ENCODE data around the gene ERN2.
"Not testable (repeated sequence)": the region's sequence is repeated elsewhere in the genome, so short reads cannot be mapped to it uniquely, and the experiment has no call there.

ERN2 gene

GRCh38 chr16:23722613-23723240, 9.7 kb upstream of the ERN2 start:
- not testable (repeated sequence) for DNase-seq (ENCODE audit: low spot score)

- no peak for DNase-seq (ENCODE audit: low spot score)
Observed at GRCh38 chr16:23716484-23716883, 3.5 kb upstream of the ERN2 start.

DNA sequence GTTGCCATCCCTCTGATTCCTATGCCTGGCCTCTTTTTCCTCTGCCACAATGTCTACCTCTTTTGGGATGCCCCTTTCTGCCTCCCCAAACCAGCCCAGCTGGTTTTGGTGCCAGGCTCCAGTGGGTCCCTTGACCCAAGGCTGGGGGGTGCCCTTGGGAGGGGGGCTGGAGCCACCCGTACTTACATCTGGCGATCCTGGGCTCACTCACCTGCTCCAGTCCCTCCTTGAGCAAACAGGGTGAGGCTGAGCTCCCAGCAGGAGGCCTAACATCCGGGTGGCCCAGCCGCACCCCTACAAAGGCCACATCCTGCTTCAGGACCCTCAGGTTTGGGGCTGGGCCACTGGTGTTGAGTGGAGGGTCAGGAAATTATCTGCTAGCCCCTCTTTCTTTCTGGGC, 1.2 kb downstream of the ERN2 start:
- peak; percentile 50 for DNase-seq (ENCODE audit: low spot score)

DNA sequence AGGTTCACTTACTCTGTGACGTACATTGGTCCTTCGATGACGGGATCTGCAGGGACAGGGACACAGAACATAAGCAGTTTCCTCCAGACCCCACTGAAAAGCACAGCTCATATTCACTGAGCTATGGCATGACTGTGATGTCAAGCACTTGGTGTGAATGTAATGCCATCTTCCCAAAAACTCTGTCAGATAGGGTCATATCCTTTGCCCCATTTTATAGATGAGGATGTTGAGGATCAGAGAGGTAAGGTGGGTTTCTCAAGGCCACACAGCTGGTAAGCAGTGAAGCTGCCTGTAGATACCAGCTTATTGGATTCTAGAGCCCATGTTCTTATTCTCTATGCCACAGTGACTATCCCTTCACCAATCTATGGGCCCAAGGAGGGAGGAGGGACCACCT, 2.5 kb downstream of the ERN2 start:
- no peak for DNase-seq (ENCODE audit: low spot score)

DNA sequence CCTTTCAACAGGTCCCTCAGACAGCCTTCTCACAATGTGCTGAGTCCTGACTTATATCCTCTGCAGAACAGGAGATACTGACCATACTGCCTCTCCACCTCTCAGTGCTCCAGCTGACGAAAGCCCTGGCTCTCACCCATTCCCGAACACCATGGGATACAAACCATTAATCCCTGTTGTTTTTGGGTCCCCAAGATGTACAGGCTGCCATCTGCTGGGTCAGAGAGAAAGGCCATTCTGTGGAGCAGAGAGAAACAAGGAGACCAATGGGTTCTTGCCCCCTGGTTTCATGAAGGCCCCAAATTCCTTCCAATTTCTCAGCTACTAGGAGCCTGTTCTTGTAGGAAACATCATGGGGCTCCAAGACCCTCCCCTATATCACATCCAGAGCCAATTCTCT, 3.0 kb downstream of the ERN2 start:
- no peak for DNase-seq (ENCODE audit: low spot score)

DNA sequence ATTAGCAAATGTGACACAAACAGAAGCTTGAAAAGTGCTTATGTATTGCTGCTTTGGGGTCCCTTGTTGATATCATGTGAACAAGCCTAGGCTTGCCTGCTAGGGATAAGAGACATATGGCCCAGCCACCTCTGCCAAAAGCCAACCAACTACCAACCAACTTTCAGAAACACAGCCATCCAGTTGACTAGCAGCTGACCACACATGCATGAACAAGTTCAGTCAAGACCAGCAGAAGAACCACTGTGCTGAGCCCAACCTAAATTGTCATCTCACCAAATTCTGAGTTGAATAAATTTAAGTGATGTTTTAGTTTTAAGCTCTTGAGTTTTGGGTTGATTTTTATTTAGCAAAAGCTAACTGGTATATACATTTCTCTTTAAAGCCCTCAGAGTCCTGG, 3.5 kb downstream of the ERN2 start:
- no peak for DNase-seq (ENCODE audit: low spot score)

GRCh38 chr16:23706439-23706838, 6.6 kb downstream of the ERN2 start:
- DNase-seq (ENCODE audit: low spot score): no peak

DNA sequence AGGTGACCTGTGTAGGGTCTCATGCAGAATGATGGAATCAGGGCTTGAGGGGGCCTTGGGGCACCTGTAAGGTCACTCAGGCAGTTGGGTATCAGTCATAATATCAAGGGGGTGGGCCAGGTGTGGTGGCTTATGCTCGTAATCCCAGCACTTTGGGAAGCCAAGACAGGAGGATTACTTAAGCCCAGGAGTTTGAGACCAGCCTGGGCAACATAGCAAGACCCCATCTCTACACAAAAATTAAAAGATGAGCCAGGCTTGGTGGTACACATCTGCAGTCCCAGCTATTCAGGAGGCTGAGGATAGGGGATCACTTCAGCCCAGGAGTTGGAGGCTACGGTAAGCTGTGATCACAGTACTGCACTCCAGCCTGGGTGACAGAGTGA, 7.5 kb downstream of the ERN2 start:
- no peak for DNase-seq (ENCODE audit: low spot score)

DNA sequence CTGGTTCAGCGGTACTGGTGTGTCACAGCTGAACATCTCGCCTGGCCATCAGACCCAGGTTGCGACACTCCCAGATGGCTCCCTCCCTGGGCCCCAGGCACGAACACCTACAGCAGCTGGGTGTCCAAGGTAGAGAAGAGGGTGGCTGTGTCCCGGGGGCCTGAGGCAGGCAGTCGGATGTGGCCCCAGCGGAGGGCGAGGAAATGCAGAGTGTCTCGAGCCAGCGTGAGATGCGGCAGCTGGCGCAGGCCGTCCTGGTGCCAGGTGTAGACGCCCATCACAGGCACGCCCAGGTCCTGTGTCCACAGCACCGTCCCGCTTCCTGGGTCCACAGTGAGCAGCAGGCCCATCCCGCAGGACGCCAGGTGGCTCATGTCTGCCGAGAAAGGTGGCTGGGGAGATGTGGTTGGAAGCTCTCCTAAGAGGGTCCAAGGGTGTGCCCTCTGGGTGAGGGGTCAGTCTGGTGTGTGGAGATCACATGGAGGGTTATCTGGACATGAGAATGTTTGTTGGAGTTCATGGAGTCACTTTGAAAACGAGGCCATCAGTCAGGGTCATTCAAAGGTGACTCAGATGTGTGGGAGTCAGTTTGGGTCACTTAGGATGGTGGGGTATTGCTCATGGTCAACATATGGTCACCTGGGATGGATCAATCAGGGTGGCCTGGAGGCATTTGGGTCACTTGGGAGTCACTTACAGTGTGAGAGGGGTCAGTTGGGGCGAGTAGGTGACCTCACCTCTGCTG, 8.1 kb downstream of the ERN2 start:
- no peak for DNase-seq (ENCODE audit: low spot score)

GRCh38 chr16:23702951-23703350, 10.1 kb downstream of the ERN2 start:
- no peak for DNase-seq (ENCODE audit: low spot score)

DNA sequence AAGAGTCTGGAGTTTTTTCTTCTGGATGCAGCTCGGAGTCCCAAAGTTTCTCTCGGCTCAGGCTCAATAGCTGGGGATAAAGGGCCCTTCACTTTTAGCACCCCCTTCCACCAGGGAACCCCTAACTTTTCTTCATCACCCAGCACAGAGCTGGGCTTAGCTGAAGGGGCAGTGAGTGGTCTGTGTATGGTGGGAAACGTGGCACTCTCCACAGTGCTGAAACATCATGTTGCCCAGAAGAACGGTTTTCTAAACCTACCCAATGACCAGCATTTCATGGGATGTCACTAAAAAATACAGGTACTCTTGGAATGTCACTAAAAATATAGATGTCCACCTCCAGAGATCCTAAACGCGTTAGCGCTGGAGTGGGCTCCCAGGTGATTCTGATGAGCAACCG, 12.0 kb downstream of the ERN2 start:
- DNase-seq (ENCODE audit: low spot score): no peak

- DNase-seq (ENCODE audit: low spot score): no peak
Observed at GRCh38 chr16:23700509-23700908, 12.5 kb downstream of the ERN2 start.

DNA sequence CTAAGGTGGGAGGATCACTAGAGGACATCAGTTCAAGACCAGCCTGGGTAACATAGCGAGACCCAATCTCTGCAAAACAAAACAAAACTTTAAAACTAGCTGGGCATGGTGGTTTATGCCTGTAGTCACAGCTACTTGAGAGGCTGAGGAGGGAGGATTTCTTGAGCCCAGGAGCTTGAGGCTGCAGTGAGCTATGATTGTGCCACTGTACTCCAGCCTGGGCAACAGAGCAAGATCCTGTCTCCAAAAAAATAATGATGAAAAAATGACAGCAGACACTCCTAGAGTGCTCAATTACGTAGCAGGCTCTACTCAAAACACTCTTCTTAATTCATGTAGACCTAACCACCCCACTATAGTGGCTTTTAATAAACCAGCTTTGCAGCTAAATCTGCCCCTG, 12.9 kb downstream of the ERN2 start:
- no peak for DNase-seq (ENCODE audit: low spot score)

DNA sequence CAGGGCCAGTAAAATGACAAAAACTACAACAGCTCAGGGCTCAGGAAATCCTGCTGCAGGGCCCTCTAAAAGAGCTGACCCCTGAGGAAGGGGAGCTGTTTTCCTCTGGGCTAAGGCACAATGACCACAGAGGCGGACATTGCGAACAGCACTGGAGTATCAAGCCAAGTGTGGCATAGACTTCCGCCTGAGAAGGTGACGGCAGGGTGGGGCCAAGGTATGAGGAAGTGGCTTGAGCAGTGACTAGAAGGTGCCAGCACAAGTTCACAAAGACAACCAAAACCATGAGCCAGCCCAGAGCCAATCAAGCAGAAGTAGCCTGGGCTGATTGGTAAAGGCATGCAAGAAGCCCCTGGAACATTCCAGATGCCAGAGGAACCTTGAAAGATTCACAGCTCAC, 13.9 kb downstream of the ERN2 start:
- peak; percentile 84 for DNase-seq (ENCODE audit: low spot score)

DNA sequence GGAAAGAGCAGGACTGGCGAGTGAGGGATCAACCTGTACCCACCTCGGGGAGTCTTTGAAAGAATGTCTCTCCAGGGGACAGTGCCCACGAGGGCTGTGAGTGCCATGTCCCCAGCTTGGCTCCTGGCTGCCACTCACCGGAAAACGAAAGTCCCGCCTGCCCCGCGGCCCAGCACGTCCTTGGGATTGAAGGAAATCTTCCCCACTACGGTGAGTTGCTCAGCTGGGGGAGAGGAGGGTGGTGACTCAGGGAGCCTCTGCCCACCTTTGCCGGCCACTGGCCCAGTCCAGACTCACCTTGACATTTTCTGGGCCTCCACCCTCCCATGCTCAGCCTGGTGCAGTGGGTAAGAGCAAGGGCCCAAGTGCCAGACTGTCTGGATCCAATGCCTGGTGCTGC, 17.3 kb downstream of the ERN2 start:
- no peak for DNase-seq (ENCODE audit: low spot score)

DNA sequence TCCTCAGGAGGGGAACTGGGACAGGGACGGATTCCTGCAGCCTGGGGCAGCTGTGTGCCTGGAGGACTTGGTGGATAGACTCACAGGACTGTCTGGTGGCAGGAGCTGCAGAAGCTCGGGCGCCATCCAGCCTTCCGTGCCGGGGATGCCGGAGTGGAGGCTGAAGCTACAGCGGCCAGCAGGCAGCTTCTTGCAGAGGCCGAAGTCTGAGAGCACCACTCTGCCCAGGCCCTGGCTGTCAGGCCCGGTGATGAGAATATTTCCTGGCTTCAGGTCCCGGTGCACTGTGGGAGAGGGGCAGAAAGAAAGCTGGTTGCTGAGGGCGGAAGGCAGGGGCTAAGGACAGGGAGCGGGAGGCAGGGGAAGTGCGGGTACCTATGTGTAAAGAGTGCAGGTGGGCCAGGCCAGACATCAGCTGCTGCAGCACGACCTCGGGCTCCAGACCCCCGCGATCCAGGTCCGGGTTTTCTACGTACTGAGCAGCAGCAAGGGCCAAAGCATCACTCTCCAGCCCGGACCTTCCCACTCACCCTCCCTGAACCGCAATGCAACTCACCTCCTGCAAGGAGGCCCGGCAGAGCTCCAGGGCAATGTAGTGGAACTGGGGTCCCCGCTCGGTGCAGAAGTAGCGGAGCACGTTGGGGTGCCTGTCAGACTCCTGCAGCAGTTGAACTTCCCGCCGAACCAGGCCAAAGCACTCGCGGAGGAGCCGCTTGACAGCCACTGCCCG, 18.2 kb downstream of the ERN2 start:
- DNase-seq (ENCODE audit: low spot score): no peak

DNA sequence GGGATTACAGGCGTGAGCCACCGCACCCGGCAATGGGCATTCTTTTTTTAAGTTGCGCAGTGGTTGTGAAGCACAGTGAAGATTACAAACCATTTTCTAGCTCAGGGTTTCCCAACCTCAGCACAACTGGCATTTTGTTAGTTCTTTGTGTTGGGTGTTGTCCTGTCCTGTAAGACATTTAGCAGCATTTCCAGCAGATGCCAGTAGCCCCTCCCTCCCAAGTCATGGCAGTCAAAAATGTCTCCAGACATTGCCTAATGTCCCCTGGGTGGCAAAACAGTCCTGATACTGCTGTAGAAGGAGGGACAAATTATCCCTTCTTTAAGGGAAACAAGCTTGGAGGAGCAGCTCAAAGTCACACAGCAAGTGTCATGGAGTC, 18.8 kb downstream of the ERN2 start:
- no peak for DNase-seq (ENCODE audit: low spot score)

- no peak for DNase-seq (ENCODE audit: low spot score)
Observed at GRCh38 chr16:23692190-23692837, 20.7 kb downstream of the ERN2 start.

- peak; percentile 3 for DNase-seq (ENCODE audit: low spot score)
Observed at GRCh38 chr16:23691483-23692189, 21.4 kb downstream of the ERN2 start.

GRCh38 chr16:23690771-23691482, 22.1 kb downstream of the ERN2 start:
- DNase-seq (ENCODE audit: low spot score): no peak

GRCh38 chr16:23689442-23690187, 23.4 kb downstream of the ERN2 start:
- no peak for DNase-seq (ENCODE audit: low spot score)
